H9 (cell line): Measurements from ENCODE around the gene ZSCAN5A. TPM values are rescaled to one million over a fixed set of nuclear protein-coding genes. Genes with fewer than 3 reads are reported as not detected.

Experiments
- DNase-seq: peaks from one replicate; pipeline ENCODE4 v3.0.0-alpha.2; 2017
- H2AFZ ChIP-seq: one replicate; pipeline ENCODE4 v1.6.1; 2013; ENCODE audit warnings: mild to moderate bottlenecking, low read length, control low read depth, moderate library complexity
- H2AK5ac ChIP-seq: 2 replicates; pipeline ENCODE4 v1.6.1; 2013; ENCODE audit warnings: low read length, control low read depth, mixed read lengths; ENCODE audit not compliant: insufficient read length
- H2BK120ac ChIP-seq: one replicate; pipeline ENCODE4 v1.6.1; 2013; ENCODE audit warnings: low read depth, mild to moderate bottlenecking, low read length, control low read depth, inconsistent platforms; ENCODE audit not compliant: poor library complexity, severe bottlenecking
- H2BK12ac ChIP-seq: 2 replicates; pipeline ENCODE4 v1.6.1; 2013; ENCODE audit warnings: low read length, control low read depth, mixed read lengths, low read depth; ENCODE audit not compliant: insufficient read length
- H2BK15ac ChIP-seq: 2 replicates; pipeline ENCODE4 v1.6.1; 2013; ENCODE audit warnings: low read depth, low read length, control low read depth
- H2BK20ac ChIP-seq: one replicate; pipeline ENCODE4 v1.6.1; 2013; ENCODE audit warnings: low read depth, mild to moderate bottlenecking, low read length, control low read depth, inconsistent platforms; ENCODE audit not compliant: poor library complexity, severe bottlenecking
- H2BK5ac ChIP-seq: 2 replicates; pipeline ENCODE4 v1.6.1; 2013; ENCODE audit warnings: low read length, control low read depth, mixed read lengths; ENCODE audit not compliant: insufficient read length
- H3K14ac ChIP-seq: 2 replicates; pipeline ENCODE4 v1.6.1; 2013; ENCODE audit warnings: low read length, control low read depth; ENCODE audit not compliant: insufficient read depth
- H3K18ac ChIP-seq: 2 replicates; pipeline ENCODE4 v1.6.1; 2013; ENCODE audit warnings: low read depth, mild to moderate bottlenecking, mixed read lengths, low read length, control low read depth; ENCODE audit not compliant: insufficient read length
- H3K23ac ChIP-seq: 2 replicates; pipeline ENCODE4 v1.6.1; 2013; ENCODE audit warnings: low read length, control low read depth, mixed read lengths, low read depth; ENCODE audit not compliant: insufficient read length
- H3K23me2 ChIP-seq: 2 replicates; pipeline ENCODE4 v1.6.1; 2013; ENCODE audit warnings: low read depth, mild to moderate bottlenecking, mixed read lengths, low read length, control low read depth; ENCODE audit not compliant: insufficient read length, poor library complexity, severe bottlenecking
- H3K27ac ChIP-seq: 2 replicates; pipeline ENCODE4 v1.5.1; 2013; ENCODE audit warnings: low read length, control low read depth, mixed read lengths, low read depth; ENCODE audit not compliant: insufficient read length
- H3K27me3 ChIP-seq: 2 replicates; pipeline ENCODE4 v1.6.1; 2013; ENCODE audit warnings: low read length, control low read depth, inconsistent platforms; ENCODE audit not compliant: insufficient read depth
- H3K4ac ChIP-seq: 2 replicates; pipeline ENCODE4 v1.6.1; 2013; ENCODE audit warnings: low read depth, mild to moderate bottlenecking, control low read depth, inconsistent platforms, low read length, moderate library complexity
- H3K4me1 ChIP-seq: 2 replicates; pipeline ENCODE4 v1.6.1; 2013; ENCODE audit warnings: low read length, control low read depth, inconsistent platforms; ENCODE audit not compliant: insufficient read depth
- H3K4me2 ChIP-seq: 2 replicates; pipeline ENCODE4 v1.6.1; 2013; ENCODE audit warnings: low read length, control low read depth, mixed read lengths; ENCODE audit not compliant: insufficient read length, insufficient read depth
- H3K56ac ChIP-seq: 2 replicates; pipeline ENCODE4 v1.6.1; 2013; ENCODE audit warnings: low read depth, mild to moderate bottlenecking, mixed read lengths, low read length, control low read depth; ENCODE audit not compliant: insufficient read length
- H3K79me1 ChIP-seq: 2 replicates; pipeline ENCODE4 v1.6.1; 2013; ENCODE audit warnings: low read depth, mild to moderate bottlenecking, moderate library complexity, low read length, control low read depth, inconsistent platforms; ENCODE audit not compliant: insufficient read depth, poor library complexity, severe bottlenecking
- H3K79me2 ChIP-seq: 2 replicates; pipeline ENCODE4 v1.6.1; 2013; ENCODE audit warnings: low read length, control low read depth, inconsistent platforms; ENCODE audit not compliant: insufficient read depth
- H3K9ac ChIP-seq: 2 replicates; pipeline ENCODE4 v1.6.1; 2013; ENCODE audit warnings: low read length, control low read depth, mixed read lengths; ENCODE audit not compliant: insufficient read length; ENCODE audit errors: extremely low read depth
- H3K9me3 ChIP-seq: one replicate; pipeline ENCODE4 v1.6.1; 2013; ENCODE audit warnings: low read depth, low read length, inconsistent platforms; ENCODE audit not compliant: control insufficient read depth
- H3T11ph ChIP-seq: one replicate; pipeline ENCODE4 v1.6.1; 2013; ENCODE audit warnings: mild to moderate bottlenecking, low read length, control low read depth, inconsistent platforms
- H4K20me1 ChIP-seq: one replicate; pipeline ENCODE4 v1.6.1; 2013; ENCODE audit not compliant: control insufficient read depth, insufficient read length, insufficient read depth
- H4K5ac ChIP-seq: 2 replicates; pipeline ENCODE4 v1.6.1; 2013; ENCODE audit warnings: low read depth, mild to moderate bottlenecking, mixed read lengths, low read length, control low read depth; ENCODE audit not compliant: insufficient read length
- H4K8ac ChIP-seq: replicated peaks from 2 replicates; pipeline ENCODE4 v1.6.1; 2013; ENCODE audit warnings: low read length, control low read depth, mixed read lengths, low read depth; ENCODE audit not compliant: insufficient read length
- H4K91ac ChIP-seq: 2 replicates; pipeline ENCODE4 v1.6.1; 2013; ENCODE audit warnings: low read depth, mild to moderate bottlenecking, moderate library complexity, mixed read lengths, low read length, control low read depth; ENCODE audit not compliant: insufficient read length
- H3K27ac Mint-ChIP-seq, 3 experiments: 2 replicates in 2 of 3; 3 replicates in 1 of 3; pipeline ENCODE4 v1.8.0; 2020 to 2021; ENCODE audit warnings: mixed read lengths in 3 of 3, mild to moderate bottlenecking in 1 of 3, moderate library complexity in 1 of 3
- H3K27me3 Mint-ChIP-seq: 2 replicates; pipeline ENCODE4 v1.8.0; 2021; ENCODE audit warnings: low read depth, mild to moderate bottlenecking, moderate library complexity, mixed read lengths
- H3K36me3 Mint-ChIP-seq, 3 experiments: 2 replicates in 2 of 3; 3 replicates in 1 of 3; pipeline ENCODE4 v1.8.0; 2020 to 2021; ENCODE audit warnings: low read depth in 3 of 3, mixed read lengths in 3 of 3; ENCODE audit not compliant: insufficient read depth in 1 of 3
- H3K4me1 Mint-ChIP-seq, 2 experiments: 2 replicates each; pipeline ENCODE4 v1.8.0; 2020; ENCODE audit warnings: mixed read lengths in 2 of 2
- H3K4me3 Mint-ChIP-seq, 2 experiments: 2 replicates in 1 of 2; 3 replicates in 1 of 2; pipeline ENCODE4 v1.8.0; 2020 to 2021; ENCODE audit warnings: mild to moderate bottlenecking in 2 of 2, mixed read lengths in 2 of 2, moderate library complexity in 1 of 2
- H3K9me3 Mint-ChIP-seq, 2 experiments: 2 replicates in 1 of 2; 3 replicates in 1 of 2; pipeline ENCODE4 v1.8.0; 2020; ENCODE audit warnings: mild to moderate bottlenecking in 2 of 2, mixed read lengths in 2 of 2, moderate library complexity in 1 of 2
- CTCF ChIP-seq: fragments of 200-600 bp; sonication (generic); conservative IDR thresholded peaks from 3 replicates; pipeline ENCODE4 v1.8.0; 2021; ENCODE audit warnings: antibody characterized with exemption, mild to moderate bottlenecking
- WGBS: extraction: QIAGEN DNeasy Blood & Tissue Kit; methylation state at CpG from one replicate; pipeline ENCODE4 v1.1.7; 2013; ENCODE audit warnings: missing lambda C conversion rate, low lambda C conversion rate, mixed read lengths; ENCODE audit not compliant: insufficient read length; ENCODE audit errors: extremely low coverage; 5-methylcytosine and 5-hydroxymethylcytosine counted together
- total RNA-seq: library from RNA; stranded (reverse); gene quantifications from 2 replicates; pipeline ENCODE4 v1.2.1, GENCODE V29; 2021

ZSCAN5A gene
- total RNA-seq, 1 experiment from 2014 or later, result 12.5 TPM

GRCh38 chr19:56223481-56223880, 91.2 kb downstream of the ZSCAN5A start:
- no peak overlapping the region for H3K4ac ChIP-seq
- no peak overlapping the region for H4K8ac ChIP-seq
- H2AK5ac ChIP-seq, result no peak overlapping the region
- no peak overlapping the region for H2BK20ac ChIP-seq
- H2BK15ac ChIP-seq, result no peak overlapping the region
- no peak overlapping the region for H3K14ac ChIP-seq
- H3K56ac ChIP-seq, result no peak overlapping the region
- Mint-ChIP-seq H3K36me3 (no peaks in the 10 kb centered on the region; a peak in 1 of 7 replicates), H3K4me3 (no peak overlapping the region), H3K27ac (no peak overlapping the region; a peak in 1 of 7 replicates), H3K27me3 (peaks cover 2% of the 10 kb centered on the region), H3K4me1 (no peaks in the 10 kb centered on the region), H3K9me3 (peaks cover 0 to 17% of the 10 kb centered on the region in 2 experiments; a peak in 2 of 5 replicates)
- no peak overlapping the region for H2BK5ac ChIP-seq
- no peak overlapping the region for H2BK120ac ChIP-seq
- H3K4me2 ChIP-seq, result no peak overlapping the region
- H3K23ac ChIP-seq, result no peak overlapping the region
- no peaks in the 10 kb centered on the region for H3K79me1 ChIP-seq
- H4K91ac ChIP-seq, result no peak overlapping the region
- no peak overlapping the region for H2AFZ ChIP-seq
- no peak overlapping the region for H4K5ac ChIP-seq
- no peak overlapping the region for H3K9ac ChIP-seq
- no peaks in the 10 kb centered on the region for H4K20me1 ChIP-seq
- H3K18ac ChIP-seq, result no peak overlapping the region
- no peaks in the 10 kb centered on the region for H3K4me1 ChIP-seq
- WGBS, result no CpG with 5 or more reads among the region's 9 CpGs
- H3K79me2 ChIP-seq, result no peaks in the 10 kb centered on the region
- H3K27me3 ChIP-seq, result no peaks in the 10 kb centered on the region
- no peak for DNase-seq
- no peak for TF ChIP-seq CTCF
- no peaks in the 10 kb centered on the region for H3K23me2 ChIP-seq
- H2BK12ac ChIP-seq, result no peak overlapping the region
- no peak overlapping the region for H3T11ph ChIP-seq
- H3K9me3 ChIP-seq, result no peaks in the 10 kb centered on the region
- H3K27ac ChIP-seq, result no peak overlapping the region
